Fibroblast of lung (primary cell): Measurements from ENCODE around the gene PPARG. TPM values are rescaled to one million over a fixed set of nuclear protein-coding genes. Genes with fewer than 3 reads are reported as not detected.
A peak's percentile ranks its signal among the peaks of the same experiment; 100 is the strongest.

ENCODE experiments used
- DNase-seq, 2 donors: peaks; one replicate each; pipeline versions ENCODE4 v3.0.0 to v3.0.0-alpha.2; 2010; ENCODE audit warnings: low read depth in 2 of 2
- H2AFZ ChIP-seq: 2 replicates; pipeline ENCODE4 v1.5.1; 2012; ENCODE audit warnings: low read length, control low read depth, inconsistent platforms
- H3K27ac ChIP-seq: 2 replicates; pipeline ENCODE4 v1.5.1; 2011; ENCODE audit warnings: low read length, control low read depth; ENCODE audit not compliant: insufficient read depth
- H3K27me3 ChIP-seq: 2 replicates; pipeline ENCODE4 v1.5.1; 2011; ENCODE audit warnings: mild to moderate bottlenecking, low read length; ENCODE audit not compliant: control insufficient read depth, insufficient read depth
- H3K36me3 ChIP-seq: 2 replicates; pipeline ENCODE4 v1.5.1; 2011; ENCODE audit warnings: low read length; ENCODE audit not compliant: control insufficient read depth, insufficient read depth
- H3K4me1 ChIP-seq: 2 replicates; pipeline ENCODE4 v1.5.1; 2011; ENCODE audit warnings: low read length; ENCODE audit not compliant: control insufficient read depth, insufficient read depth; ENCODE audit errors: extremely low read depth
- H3K4me2 ChIP-seq: 2 replicates; pipeline ENCODE4 v1.5.1; 2011; ENCODE audit warnings: low read length, control low read depth; ENCODE audit not compliant: insufficient read depth; ENCODE audit errors: extremely low read depth
- H3K4me3 ChIP-seq, 4 experiments: fragments of 200-600 bp in 1 of 4; sonication (generic) in 1 of 4; replicated peaks in 1 of 4; 2 replicates each; pipeline ENCODE4 v1.5.1; 2011 to 2016; ENCODE audit warnings: low read length in 4 of 4, low read depth in 3 of 4, mild to moderate bottlenecking in 3 of 4, control low read depth in 2 of 4, inconsistent platforms in 1 of 4, mixed read lengths in 1 of 4; ENCODE audit not compliant: insufficient read depth in 1 of 4; ENCODE audit errors: control extremely low read depth in 1 of 4
- H3K79me2 ChIP-seq: 2 replicates; pipeline ENCODE4 v1.5.1; 2012; ENCODE audit warnings: mild to moderate bottlenecking, low read length, inconsistent platforms; ENCODE audit not compliant: control insufficient read depth, insufficient read depth
- H3K9ac ChIP-seq: 2 replicates; pipeline ENCODE4 v1.5.1; 2011; ENCODE audit warnings: mild to moderate bottlenecking, low read length, control low read depth; ENCODE audit not compliant: insufficient read depth
- H3K9me3 ChIP-seq: 2 replicates; pipeline ENCODE4 v1.5.1; 2012; ENCODE audit warnings: low read depth, low read length; ENCODE audit not compliant: control insufficient read depth, insufficient read depth
- H4K20me1 ChIP-seq: 2 replicates; pipeline ENCODE4 v1.5.1; 2011; ENCODE audit warnings: low read length; ENCODE audit not compliant: control insufficient read depth, insufficient read depth; ENCODE audit errors: extremely low read depth
- EZH2 ChIP-seq: IDR thresholded peaks from 2 replicates; pipeline ENCODE4 v1.5.1; 2012; ENCODE audit warnings: low read length, control low read depth, mild to moderate bottlenecking; ENCODE audit errors: missing control alignments
- polyA plus RNA-seq, 2 donors: library from polyadenylated mRNA; depleted of rRNA in 1 of 2; stranded (reverse) in 1 of 2; unstranded in 1 of 2; fragments of >200 nt; gene quantifications; 2 replicates each; pipeline ENCODE4 v1.2.1, GENCODE V29; 2011 to 2012; ENCODE audit warnings: missing spikeins in 1 of 2
- total RNA-seq: library from RNA; depleted of rRNA; stranded (reverse); fragments of >200 nt; gene quantifications from 2 replicates; pipeline ENCODE4 v1.2.1, GENCODE V29; 2014
- TF ChIP-seq, protein P1 (sequence below), 2 donors: IDR thresholded peaks in 1 of 2; conservative IDR thresholded peaks in 1 of 2; 1 replicate in 1 of 2; 2 replicates in 1 of 2; pipeline ENCODE4 v1.5.1; 2011 to 2012; ENCODE audit warnings: low read length in 2 of 2, control low read depth in 1 of 2, inconsistent platforms in 1 of 2, low read depth in 1 of 2, mild to moderate bottlenecking in 1 of 2

The PPARG gene
- total and polyA plus RNA-seq, 2 donors (not counting 1 experiment from before 2014, with no cell fraction given): 32.8 to 42.8 TPM

DNA sequence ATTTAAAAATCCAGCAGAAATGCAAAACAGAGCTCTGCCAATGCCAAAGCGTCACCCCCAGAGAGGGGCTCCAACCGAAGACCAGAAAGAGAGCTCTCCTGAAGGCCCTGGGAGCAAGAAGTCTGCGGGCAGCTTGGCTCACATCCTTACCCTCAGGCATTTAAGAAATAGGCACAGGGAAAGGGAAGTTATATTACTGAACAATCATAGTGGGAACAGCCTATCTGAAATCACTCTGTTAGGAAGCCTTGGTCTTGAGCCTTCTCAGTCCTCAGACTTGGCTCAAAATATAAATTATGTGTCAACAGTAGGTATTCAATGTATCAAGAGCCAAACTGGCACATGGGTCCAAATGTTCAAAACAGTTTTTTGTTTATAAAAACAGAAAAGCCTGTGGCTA lies 10.3 kb upstream of the PPARG start:
- H2AFZ ChIP-seq: no peak overlapping the region
- no peak for DNase-seq

DNA sequence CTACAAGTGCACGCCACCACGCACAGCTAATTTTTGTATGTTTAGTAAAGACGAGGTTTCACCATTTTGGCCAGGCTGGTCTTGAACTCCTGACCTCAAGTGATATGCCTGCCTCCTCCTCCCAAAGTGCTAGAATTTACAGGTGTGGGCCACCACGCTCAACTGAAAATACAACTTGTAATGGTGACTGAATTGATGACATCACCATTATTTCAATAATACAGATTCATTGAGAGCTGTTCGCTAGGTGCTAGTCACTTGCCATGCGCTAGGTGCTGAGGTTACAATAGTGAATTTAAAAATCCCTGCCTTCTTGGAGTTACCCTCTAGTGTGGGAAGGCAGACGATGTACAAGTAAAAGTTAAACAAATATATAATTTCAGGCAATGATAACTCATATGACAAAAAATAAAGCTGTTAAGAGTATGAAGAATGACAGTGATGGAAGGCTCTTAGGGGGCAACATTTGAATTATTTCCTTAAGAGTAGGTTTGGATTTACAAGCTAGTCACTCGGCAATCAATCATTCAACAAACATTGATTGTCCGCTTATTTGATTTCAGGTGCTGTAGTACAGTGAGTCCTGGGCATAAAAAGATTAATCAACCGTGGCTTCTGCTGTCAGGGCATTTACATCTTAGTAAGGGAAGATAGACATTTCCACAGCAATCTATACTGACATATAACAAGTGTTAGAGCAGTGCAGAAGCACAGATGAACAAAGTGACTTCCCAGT lies 9.1 kb upstream of the PPARG start:
- no peaks in the 10 kb centered on the region for H4K20me1 ChIP-seq
- no peak overlapping the region for H3K27ac ChIP-seq
- H2AFZ ChIP-seq: no peak overlapping the region
- no peak for DNase-seq
- no peaks in the 10 kb centered on the region for H3K36me3 ChIP-seq
- no peak overlapping the region for H3K4me3 ChIP-seq
- H3K4me1 ChIP-seq: no peaks in the 10 kb centered on the region
- TF ChIP-seq, protein P1, sequence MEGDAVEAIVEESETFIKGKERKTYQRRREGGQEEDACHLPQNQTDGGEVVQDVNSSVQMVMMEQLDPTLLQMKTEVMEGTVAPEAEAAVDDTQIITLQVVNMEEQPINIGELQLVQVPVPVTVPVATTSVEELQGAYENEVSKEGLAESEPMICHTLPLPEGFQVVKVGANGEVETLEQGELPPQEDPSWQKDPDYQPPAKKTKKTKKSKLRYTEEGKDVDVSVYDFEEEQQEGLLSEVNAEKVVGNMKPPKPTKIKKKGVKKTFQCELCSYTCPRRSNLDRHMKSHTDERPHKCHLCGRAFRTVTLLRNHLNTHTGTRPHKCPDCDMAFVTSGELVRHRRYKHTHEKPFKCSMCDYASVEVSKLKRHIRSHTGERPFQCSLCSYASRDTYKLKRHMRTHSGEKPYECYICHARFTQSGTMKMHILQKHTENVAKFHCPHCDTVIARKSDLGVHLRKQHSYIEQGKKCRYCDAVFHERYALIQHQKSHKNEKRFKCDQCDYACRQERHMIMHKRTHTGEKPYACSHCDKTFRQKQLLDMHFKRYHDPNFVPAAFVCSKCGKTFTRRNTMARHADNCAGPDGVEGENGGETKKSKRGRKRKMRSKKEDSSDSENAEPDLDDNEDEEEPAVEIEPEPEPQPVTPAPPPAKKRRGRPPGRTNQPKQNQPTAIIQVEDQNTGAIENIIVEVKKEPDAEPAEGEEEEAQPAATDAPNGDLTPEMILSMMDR (conservative IDR thresholded peaks at IDR 0.05 in 1 of 2, IDR thresholded peaks at IDR 0.05 in 1 of 2; ENCODE audit: low read depth in 1 of 2, low read length in 2 of 2): no peak
- TF ChIP-seq EZH2: no peak
- H3K9ac ChIP-seq: no peak overlapping the region
- H3K4me2 ChIP-seq: no peak overlapping the region
- no peaks in the 10 kb centered on the region for H3K9me3 ChIP-seq
- no peaks in the 10 kb centered on the region for H3K79me2 ChIP-seq
- no peaks in the 10 kb centered on the region for H3K27me3 ChIP-seq

More for the DNA sequence above, 10.3 kb upstream of the PPARG start:
- H3K27ac ChIP-seq: no peak overlapping the region
- H3K4me3 ChIP-seq: no peak overlapping the region
- H3K4me2 ChIP-seq: no peak overlapping the region
- H3K9me3 ChIP-seq: no peaks in the 10 kb centered on the region
- no peak for TF ChIP-seq EZH2
- TF ChIP-seq, protein P1 (conservative IDR thresholded peaks at IDR 0.05 in 1 of 2, IDR thresholded peaks at IDR 0.05 in 1 of 2; ENCODE audit: low read depth in 1 of 2, low read length in 2 of 2): no peak
- H3K9ac ChIP-seq: no peak overlapping the region
- H3K79me2 ChIP-seq: no peaks in the 10 kb centered on the region
- H3K27me3 ChIP-seq: no peaks in the 10 kb centered on the region
- no peaks in the 10 kb centered on the region for H4K20me1 ChIP-seq
- no peaks in the 10 kb centered on the region for H3K36me3 ChIP-seq
- no peaks in the 10 kb centered on the region for H3K4me1 ChIP-seq

DNA sequence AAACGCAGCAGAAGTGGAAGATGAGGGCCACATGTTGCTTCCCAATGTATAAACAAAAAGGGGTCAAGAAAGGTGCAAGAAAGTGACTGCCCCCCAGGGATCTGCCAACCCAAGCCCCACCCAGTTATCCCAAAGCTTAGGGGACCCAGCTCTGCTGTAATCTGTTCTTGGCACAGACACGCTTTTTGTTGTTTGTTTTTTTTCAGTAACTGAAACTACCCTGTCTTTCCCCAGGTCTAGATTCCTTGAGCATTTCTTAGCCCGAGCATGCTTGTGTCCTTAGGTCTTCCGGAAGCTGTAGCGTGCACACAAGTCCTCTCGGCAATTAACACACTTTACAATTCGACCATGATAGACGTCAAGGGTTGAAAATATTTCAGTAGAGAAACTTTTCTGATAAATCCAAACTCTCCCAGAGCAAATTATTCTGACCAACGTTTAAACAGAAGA lies 8.5 kb upstream of the PPARG start:
- no peaks in the 10 kb centered on the region for H3K4me1 ChIP-seq
- no peak for DNase-seq
- no peaks in the 10 kb centered on the region for H4K20me1 ChIP-seq
- H2AFZ ChIP-seq: no peak overlapping the region
- H3K9ac ChIP-seq: no peak overlapping the region
- peak overlapping the region; percentile 5 for H3K4me2 ChIP-seq
- H3K27me3 ChIP-seq: no peaks in the 10 kb centered on the region
- TF ChIP-seq, protein P1 (conservative IDR thresholded peaks at IDR 0.05 in 1 of 2, IDR thresholded peaks at IDR 0.05 in 1 of 2; ENCODE audit: low read depth in 1 of 2, low read length in 2 of 2): no peak
- TF ChIP-seq EZH2: no peak
- H3K36me3 ChIP-seq: no peaks in the 10 kb centered on the region
- no peak overlapping the region for H3K4me3 ChIP-seq
- H3K27ac ChIP-seq: no peak overlapping the region
- H3K79me2 ChIP-seq: no peaks in the 10 kb centered on the region
- no peaks in the 10 kb centered on the region for H3K9me3 ChIP-seq
